ENCODE results near the gene BZW1.
A peak's percentile ranks its signal among the peaks of the same experiment; 100 is the strongest.

Gene BZW1

GRCh38 chr2:200821686-200822245 is 10.1 kb downstream of the BZW1 start:
- Histone ChIP-seq H3K4me3 (ENCODE audit: low read depth, low read length) (no peak overlapping the region), H3K9me3 (ENCODE audit: control insufficient read depth, insufficient read depth, low read depth, low read length) (no peaks in the 10 kb centered on the region), H3K36me3 (ENCODE audit: control insufficient read depth in 2 of 2, insufficient read depth in 1 of 2, low read length in 2 of 2) (peaks cover 48 to 67% of the 10 kb centered on the region in 2 experiments), H3K27ac (ENCODE audit: extremely low read depth, low read depth, low read length) (no peak overlapping the region), H3K4me1 (ENCODE audit: control insufficient read depth, insufficient read depth, low read length) (no peaks in the 10 kb centered on the region)
- CTCF ChIA-PET = no interaction called here
- POLR2A ChIA-PET = interaction anchor here (0.7 kb wide), 1 partner anchor 109 kb away, joined by 3 read pairs; no protein-coding TSS in a partner anchor
- TF ChIP-seq ZNF239 (tag by site-specific recombination; IDR thresholded peaks at IDR 0.05) = no peak
- TF ChIP-seq ZNF280C (tag by site-specific recombination; IDR thresholded peaks at IDR 0.05) = no peak
- TF ChIP-seq ZNF530 (tag by site-specific recombination; IDR thresholded peaks at IDR 0.05; ENCODE audit: low read depth) = no peak

DNA sequence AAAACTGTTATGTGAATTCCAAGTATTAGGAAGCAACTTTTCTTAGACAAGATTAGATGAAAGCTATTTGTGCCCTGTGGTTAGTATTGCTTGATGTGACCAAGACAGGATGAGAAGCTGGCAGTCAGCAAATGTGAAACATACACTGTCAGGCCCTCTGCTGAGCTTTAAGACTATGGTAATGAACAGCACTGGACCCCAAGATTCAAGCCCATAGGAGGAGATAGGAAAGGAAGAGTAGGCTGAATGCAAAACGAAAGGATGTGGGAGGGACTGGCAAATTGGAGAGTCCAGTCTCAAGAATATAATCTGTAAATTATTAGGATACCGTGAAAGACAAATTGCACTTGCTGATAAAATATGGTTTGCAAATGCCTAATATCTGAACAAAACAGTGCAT is 16.4 kb downstream of the BZW1 start:
- Histone ChIP-seq H3K9me3 (ENCODE audit: control insufficient read depth, insufficient read depth, low read depth, low read length) (no peaks in the 10 kb centered on the region), H3K4me1 (ENCODE audit: control insufficient read depth, insufficient read depth, low read length) (no peaks in the 10 kb centered on the region), H3K27ac (ENCODE audit: extremely low read depth, low read depth, low read length) (no peak overlapping the region), H3K36me3 (ENCODE audit: control insufficient read depth in 2 of 2, insufficient read depth in 1 of 2, low read length in 2 of 2) (peaks cover 4 to 17% of the 10 kb centered on the region in 2 experiments), H3K4me3 (ENCODE audit: low read depth, low read length) (no peak overlapping the region)
- POLR2A ChIA-PET = interaction anchor here (1.4 to 1.6 kb wide), 2 partner anchors 17 to 36 kb away, joined by 4 to 6 read pairs; partner anchors contain the start of genes BZW1 and CLK1
- TF ChIP-seq ZSCAN5A (tag by site-specific recombination; IDR thresholded peaks at IDR 0.05) (no peak), INSM2 (tag by site-specific recombination; IDR thresholded peaks at IDR 0.05) (no peak)
- CTCF ChIA-PET = interaction anchor here (1.4 kb wide), 1 partner anchor 18 kb away, joined by 3 read pairs; no protein-coding TSS in a partner anchor

DNA sequence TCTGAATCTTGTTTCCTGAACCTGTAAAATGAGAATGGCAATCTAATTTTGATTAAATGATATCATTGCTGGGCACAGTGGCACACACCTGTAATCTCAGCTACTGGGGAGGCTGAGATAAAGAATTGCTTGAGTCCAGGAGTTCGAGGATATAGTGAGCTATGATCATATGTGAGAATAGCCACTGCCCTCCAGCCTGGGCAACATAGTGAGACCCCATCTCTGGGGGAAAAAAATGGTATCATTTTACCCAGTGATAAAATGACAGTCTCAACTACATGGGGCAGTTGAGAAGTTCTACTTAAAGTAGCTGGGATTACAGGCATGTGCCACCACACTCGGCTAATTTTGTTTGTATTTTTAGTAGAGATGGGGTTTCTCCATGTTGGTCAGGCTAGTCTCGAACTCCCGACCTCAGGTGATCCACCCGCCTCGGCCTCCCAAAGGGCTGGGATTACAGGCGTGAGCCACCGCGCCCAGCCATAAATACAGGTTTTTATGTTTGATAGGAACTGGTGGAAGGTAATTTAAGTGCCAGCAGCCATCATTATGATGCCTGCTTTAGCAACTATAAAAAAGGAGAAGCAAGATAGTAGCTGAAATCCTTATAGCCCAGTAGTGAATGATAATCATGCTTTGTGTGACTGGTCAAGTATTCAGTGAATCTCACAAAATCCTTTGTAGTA is 17.0 kb downstream of the BZW1 start:
- POLR2A ChIA-PET = interaction anchor here (1.0 to 1.6 kb wide), 4 partner anchors 10 to 36 kb away, joined by 3 to 6 read pairs (median 4); partner anchors contain the start of genes BZW1 and CLK1

DNA sequence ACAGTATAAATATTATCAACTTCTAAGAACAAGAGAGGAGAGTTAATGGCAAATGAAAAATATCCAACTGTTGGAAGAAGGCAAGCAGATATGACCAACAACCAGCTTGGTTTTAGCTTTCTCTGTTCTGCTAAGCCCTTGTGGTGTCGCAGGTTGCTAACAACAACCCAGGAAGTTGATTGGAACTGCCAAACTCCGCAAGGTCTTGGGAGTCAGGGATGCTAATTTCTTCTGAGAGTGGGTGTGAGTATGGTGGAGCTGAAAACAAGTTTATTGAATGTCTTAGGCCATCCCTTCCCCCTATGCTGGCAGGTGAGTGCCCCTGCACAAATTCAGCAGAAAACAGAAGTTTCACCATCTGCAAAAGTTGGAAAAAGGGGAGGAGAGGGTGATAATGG is 17.5 kb downstream of the BZW1 start:
- Histone ChIP-seq H3K9me3 (ENCODE audit: control insufficient read depth, insufficient read depth, low read depth, low read length) (no peaks in the 10 kb centered on the region), H3K36me3 (ENCODE audit: control insufficient read depth in 2 of 2, insufficient read depth in 1 of 2, low read length in 2 of 2) (peaks cover 0 to 11% of the 10 kb centered on the region in 2 experiments; a peak in 2 of 3 replicates), H3K4me3 (ENCODE audit: low read depth, low read length) (no peak overlapping the region), H3K27ac (ENCODE audit: extremely low read depth, low read depth, low read length) (no peak overlapping the region), H3K4me1 (ENCODE audit: control insufficient read depth, insufficient read depth, low read length) (no peaks in the 10 kb centered on the region)
- POLR2A ChIA-PET = interaction anchor here (1.0 to 1.6 kb wide), 4 partner anchors 10 to 35 kb away, joined by 3 to 6 read pairs (median 4); partner anchors contain the start of genes BZW1 and CLK1
- CTCF ChIA-PET = interaction anchor here (0.9 kb wide), 1 partner anchor 72 kb away, joined by 3 read pairs; no protein-coding TSS in a partner anchor
- TF ChIP-seq ZBTB7A (tag by site-specific recombination; IDR thresholded peaks at IDR 0.05; ENCODE audit: low read depth) (no peak), ZNF202 (tag by site-specific recombination; IDR thresholded peaks at IDR 0.05; ENCODE audit: borderline replicate concordance) (no peak), ZNF112 (tag by site-specific recombination; IDR thresholded peaks at IDR 0.05) (no peak), ZSCAN30 (tag by site-specific recombination; IDR thresholded peaks at IDR 0.05) (no peak), SETDB1 (IDR thresholded peaks at IDR 0.05; ENCODE audit: insufficient read length, low read length) (no peak), ZNF48 (tag by site-specific recombination; IDR thresholded peaks at IDR 0.05) (no peak), ZNF529 (tag by site-specific recombination; IDR thresholded peaks at IDR 0.05; ENCODE audit: insufficient replicate concordance) (no peak), ZNF768 (tag by site-specific recombination; IDR thresholded peaks at IDR 0.05) (no peak)
- TF ChIP-seq, protein P1, sequence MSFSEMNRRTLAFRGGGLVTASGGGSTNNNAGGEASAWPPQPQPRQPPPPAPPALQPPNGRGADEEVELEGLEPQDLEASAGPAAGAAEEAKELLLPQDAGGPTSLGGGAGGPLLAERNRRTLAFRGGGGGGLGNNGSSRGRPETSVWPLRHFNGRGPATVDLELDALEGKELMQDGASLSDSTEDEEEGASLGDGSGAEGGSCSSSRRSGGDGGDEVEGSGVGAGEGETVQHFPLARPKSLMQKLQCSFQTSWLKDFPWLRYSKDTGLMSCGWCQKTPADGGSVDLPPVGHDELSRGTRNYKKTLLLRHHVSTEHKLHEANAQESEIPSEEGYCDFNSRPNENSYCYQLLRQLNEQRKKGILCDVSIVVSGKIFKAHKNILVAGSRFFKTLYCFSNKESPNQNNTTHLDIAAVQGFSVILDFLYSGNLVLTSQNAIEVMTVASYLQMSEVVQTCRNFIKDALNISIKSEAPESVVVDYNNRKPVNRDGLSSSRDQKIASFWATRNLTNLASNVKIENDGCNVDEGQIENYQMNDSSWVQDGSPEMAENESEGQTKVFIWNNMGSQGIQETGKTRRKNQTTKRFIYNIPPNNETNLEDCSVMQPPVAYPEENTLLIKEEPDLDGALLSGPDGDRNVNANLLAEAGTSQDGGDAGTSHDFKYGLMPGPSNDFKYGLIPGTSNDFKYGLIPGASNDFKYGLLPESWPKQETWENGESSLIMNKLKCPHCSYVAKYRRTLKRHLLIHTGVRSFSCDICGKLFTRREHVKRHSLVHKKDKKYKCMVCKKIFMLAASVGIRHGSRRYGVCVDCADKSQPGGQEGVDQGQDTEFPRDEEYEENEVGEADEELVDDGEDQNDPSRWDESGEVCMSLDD (tag by site-specific recombination; IDR thresholded peaks at IDR 0.05) = no peak
- TF ChIP-seq, protein P2, sequence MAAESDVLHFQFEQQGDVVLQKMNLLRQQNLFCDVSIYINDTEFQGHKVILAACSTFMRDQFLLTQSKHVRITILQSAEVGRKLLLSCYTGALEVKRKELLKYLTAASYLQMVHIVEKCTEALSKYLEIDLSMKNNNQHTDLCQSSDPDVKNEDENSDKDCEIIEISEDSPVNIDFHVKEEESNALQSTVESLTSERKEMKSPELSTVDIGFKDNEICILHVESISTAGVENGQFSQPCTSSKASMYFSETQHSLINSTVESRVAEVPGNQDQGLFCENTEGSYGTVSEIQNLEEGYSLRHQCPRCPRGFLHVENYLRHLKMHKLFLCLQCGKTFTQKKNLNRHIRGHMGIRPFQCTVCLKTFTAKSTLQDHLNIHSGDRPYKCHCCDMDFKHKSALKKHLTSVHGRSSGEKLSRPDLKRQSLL (tag by site-specific recombination; IDR thresholded peaks at IDR 0.05) = no peak

More for the DNA sequence above, 17.0 kb downstream of the BZW1 start:
- TF ChIP-seq ZNF121 (tag by site-specific recombination; IDR thresholded peaks at IDR 0.05) = 0 out of 2 replicates have a peak, but pooled peaks have one; percentile 45
- no peak for TF ChIP-seq ZNF473 (tag by site-specific recombination; IDR thresholded peaks at IDR 0.05)
- Histone ChIP-seq H3K27ac (ENCODE audit: extremely low read depth, low read depth, low read length) (no peak overlapping the region), H3K4me1 (ENCODE audit: control insufficient read depth, insufficient read depth, low read length) (no peaks in the 10 kb centered on the region), H3K36me3 (ENCODE audit: control insufficient read depth in 2 of 2, insufficient read depth in 1 of 2, low read length in 2 of 2) (peaks cover 2 to 17% of the 10 kb centered on the region in 2 experiments), H3K9me3 (ENCODE audit: control insufficient read depth, insufficient read depth, low read depth, low read length) (no peaks in the 10 kb centered on the region), H3K4me3 (ENCODE audit: low read depth, low read length) (no peak overlapping the region)
- CTCF ChIA-PET = interaction anchor here (0.9 to 1.4 kb wide), 2 partner anchors 17 to 73 kb away, joined by 3 read pairs; no protein-coding TSS in a partner anchor

All from HEK293 (cell line).